DMS 273 treated with DMSO at 0.1 percent for 48 hours (cell line): Measurements from ENCODE around the gene CNN2.

Experiments
- DNase-seq: peaks from one replicate; lab custom pipeline; 2025; lab: John Stamatoyannopoulos, UW

CNN2 gene

GRCh38 chr19:1081301-1082164 is 55.1 kb downstream of the CNN2 start:
- DNase-seq, result no peak

GRCh38 chr19:1082165-1082927 is 55.9 kb downstream of the CNN2 start:
- no peak for DNase-seq

- DNase-seq, result no peak
These were observed 56.8 kb downstream of the CNN2 start for GRCh38 chr19:1082928-1083816.

GRCh38 chr19:1084024-1084868 is 57.8 kb downstream of the CNN2 start:
- no peak for DNase-seq

GRCh38 chr19:1085053-1085658 is 58.7 kb downstream of the CNN2 start:
- DNase-seq, result no peak

GRCh38 chr19:1085676-1086442 is 59.5 kb downstream of the CNN2 start:
- DNase-seq, result no peak

GRCh38 chr19:1086613-1087012 is 60.2 kb downstream of the CNN2 start:
- DNase-seq, result no peak

GRCh38 chr19:1087813-1088415 is 61.5 kb downstream of the CNN2 start:
- no peak for DNase-seq

- DNase-seq, result no peak
These were observed 62.1 kb downstream of the CNN2 start for GRCh38 chr19:1088416-1089010.
